ENCODE measurements around the gene OR10K1. TPM values are rescaled to one million over a fixed set of nuclear protein-coding genes. Genes with fewer than 3 reads are reported as not detected.
"Not testable (repeated sequence)": the region's sequence is repeated elsewhere in the genome, so short reads cannot be mapped to it uniquely, and the experiment has no call there.

Gene OR10K1
- not detected for total RNA-seq

- no peak for FAIRE-seq
- DNase-seq (ENCODE audit: low spot score in 2 of 2): no peak
Measured at GRCh38 chr1:158461534-158461933, at the start of gene OR10K1. TSS of gene OR10K1 (plus strand) at chr1:158461834. CDS start at chr1:158465562, 3,728 bp downstream.

DNA sequence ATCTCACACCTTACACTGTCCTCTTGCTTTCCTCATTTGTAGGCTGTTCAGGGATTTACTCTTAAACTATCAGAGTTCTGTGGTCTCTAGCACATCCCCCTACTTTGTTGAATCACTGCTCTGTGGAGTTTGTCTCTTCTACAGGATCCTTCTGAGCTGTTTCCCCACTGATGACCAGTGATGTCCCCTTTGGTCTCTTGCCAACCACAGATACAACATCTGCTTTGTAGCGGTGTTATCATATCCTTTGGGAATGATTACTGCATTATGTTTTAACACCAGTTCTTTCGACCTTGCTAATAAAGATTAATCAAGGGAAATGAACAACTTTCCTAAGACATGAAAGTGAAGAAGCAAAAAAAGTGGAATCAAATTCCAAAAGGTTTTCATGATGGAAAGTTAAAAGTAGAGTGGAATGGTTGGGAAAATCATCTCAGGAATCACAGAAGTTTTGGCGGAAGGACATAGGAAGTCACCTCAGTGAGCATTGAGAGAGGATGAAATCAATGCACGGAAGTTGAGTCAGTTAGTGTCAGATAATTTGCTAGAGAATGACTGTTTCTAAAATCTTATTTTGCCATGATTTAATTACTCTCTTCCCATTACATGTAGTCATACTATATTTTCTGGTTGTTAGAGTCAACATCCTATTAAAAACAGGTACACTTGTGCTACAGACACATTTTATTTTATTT lies 46.8 kb upstream of the OR10K1 start:
- DNase-seq (ENCODE audit: low spot score in 2 of 2) (no peak), FAIRE-seq (no peak)

- DNase-seq (ENCODE audit: low spot score in 2 of 2) (no peak), FAIRE-seq (no peak)
Measured at GRCh38 chr1:158417586-158417985, 44.0 kb upstream of the OR10K1 start.

GRCh38 chr1:158422212-158422611 lies 39.4 kb upstream of the OR10K1 start:
- DNase-seq (ENCODE audit: low spot score in 2 of 2) (no peak), FAIRE-seq (no peak)

DNA sequence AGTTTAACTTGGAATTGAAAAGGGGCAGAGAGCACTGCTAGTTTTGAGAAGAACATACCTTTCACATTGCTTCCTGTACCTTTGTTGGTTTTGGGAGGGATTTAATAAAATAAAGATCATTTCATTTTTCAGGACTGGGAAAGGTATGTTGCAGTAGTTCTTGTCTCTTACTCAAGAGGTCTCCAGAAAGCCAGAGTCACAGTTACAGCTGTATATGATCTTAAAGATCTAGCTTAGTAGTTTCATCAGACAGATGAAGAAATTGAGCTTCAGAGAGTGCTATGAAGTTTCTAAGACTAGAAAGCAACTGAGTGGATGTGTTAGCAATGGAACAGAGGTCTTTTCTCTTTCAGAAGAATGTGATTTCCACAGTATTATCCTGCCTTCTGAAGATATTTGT lies 36.6 kb upstream of the OR10K1 start:
- DNase-seq (ENCODE audit: low spot score in 2 of 2) (no peak), FAIRE-seq (no peak)

DNA sequence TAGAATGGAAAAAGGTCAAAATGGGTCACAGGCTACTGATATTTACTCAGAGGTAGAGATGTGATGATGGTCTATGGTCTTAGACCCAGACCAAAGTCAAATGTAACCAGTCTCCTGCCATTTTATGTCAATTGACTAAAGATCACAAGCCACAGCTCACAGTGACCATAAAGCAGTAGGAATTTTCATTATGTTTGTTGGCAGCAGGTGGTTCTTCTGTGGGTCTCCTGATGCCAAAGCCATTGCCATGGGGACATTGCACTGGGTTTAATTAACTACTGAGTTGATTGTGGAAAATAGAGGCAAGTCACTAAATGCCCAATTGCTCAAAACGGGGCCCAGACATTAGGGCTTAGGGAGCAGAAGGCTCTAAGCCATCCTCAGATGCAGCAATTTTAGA lies 35.5 kb upstream of the OR10K1 start, which contains the start of gene OR10K2:
Gene OR10K2, minus strand, starts transcription at position 101 of the 400 bp plus-strand sequence. CDS start 5,371 bp downstream, outside the sequence.
- FAIRE-seq: no peak

DNA sequence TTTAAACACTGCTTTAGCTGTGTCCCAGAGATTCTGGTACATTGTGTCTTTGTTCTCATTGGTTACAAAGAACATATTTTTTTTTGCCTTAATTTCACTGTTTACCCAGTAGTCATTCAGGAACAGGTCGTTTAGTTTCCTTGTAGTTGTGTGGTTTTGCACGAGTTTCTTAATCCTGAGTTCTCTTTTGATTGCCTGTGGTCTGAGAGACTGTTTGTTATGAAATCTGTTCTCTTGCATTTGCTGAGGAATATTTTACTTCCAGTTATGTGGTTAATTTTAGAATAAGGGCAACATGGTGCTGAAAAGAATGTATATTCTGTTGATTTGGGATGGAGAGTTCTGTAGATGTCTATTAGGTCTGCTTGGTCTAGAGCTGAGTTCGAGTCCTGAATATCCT lies 31.5 kb upstream of the OR10K1 start:
- not testable (repeated sequence) for DNase-seq (ENCODE audit: low spot score in 2 of 2); FAIRE-seq

More for the DNA sequence above, 35.5 kb upstream of the OR10K1 start, which contains the start of gene OR10K2:
- DNase-seq (ENCODE audit: low spot score in 2 of 2): no peak

- FAIRE-seq (no peak), DNase-seq (ENCODE audit: low spot score in 2 of 2) (no peak)
Measured at GRCh38 chr1:158434741-158435140, 26.9 kb upstream of the OR10K1 start.

- DNase-seq (ENCODE audit: low spot score in 2 of 2): no peak
- FAIRE-seq: no peak
Measured at GRCh38 chr1:158445376-158445775, 16.3 kb upstream of the OR10K1 start.

- FAIRE-seq (no peak), DNase-seq (ENCODE audit: low spot score in 2 of 2) (no peak)
Measured at GRCh38 chr1:158454537-158454936, 7.1 kb upstream of the OR10K1 start.

GRCh38 chr1:158457246-158457645 lies 4.4 kb upstream of the OR10K1 start:
- DNase-seq (ENCODE audit: low spot score in 2 of 2): no peak
- FAIRE-seq: no peak

DNA sequence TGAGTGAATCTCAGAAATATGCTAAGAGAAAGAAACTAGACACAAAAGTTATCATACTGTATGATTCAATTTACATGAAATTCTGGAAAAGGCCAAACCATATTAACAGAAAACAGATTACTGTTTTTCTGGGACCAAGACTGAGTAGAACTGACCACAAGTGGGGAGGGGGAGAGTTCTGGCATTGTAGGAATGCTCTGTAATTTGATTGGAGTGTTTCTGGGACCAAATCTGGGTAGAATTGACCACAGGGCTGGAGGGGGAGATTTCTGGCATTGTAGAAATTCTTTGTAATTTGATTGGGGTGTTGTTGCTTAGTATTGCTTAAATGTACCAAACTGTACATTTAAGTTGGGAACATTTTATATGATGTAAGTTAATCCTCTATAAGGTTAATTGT lies 3.4 kb upstream of the OR10K1 start:
- DNase-seq (ENCODE audit: low spot score in 2 of 2) (no peak), FAIRE-seq (no peak)

GRCh38 chr1:158471920-158472319 lies 10.3 kb downstream of the OR10K1 start, which contains the start of gene OR10R2:
TSS of gene OR10R2 (plus strand) at chr1:158472220. CDS start at chr1:158472326, 106 bp downstream.
- DNase-seq (ENCODE audit: low spot score in 2 of 2) (no peak), FAIRE-seq (no peak)

- FAIRE-seq: no peak
- DNase-seq (ENCODE audit: low spot score in 2 of 2): no peak
Measured at GRCh38 chr1:158485455-158485854, 23.8 kb downstream of the OR10K1 start.

DNA sequence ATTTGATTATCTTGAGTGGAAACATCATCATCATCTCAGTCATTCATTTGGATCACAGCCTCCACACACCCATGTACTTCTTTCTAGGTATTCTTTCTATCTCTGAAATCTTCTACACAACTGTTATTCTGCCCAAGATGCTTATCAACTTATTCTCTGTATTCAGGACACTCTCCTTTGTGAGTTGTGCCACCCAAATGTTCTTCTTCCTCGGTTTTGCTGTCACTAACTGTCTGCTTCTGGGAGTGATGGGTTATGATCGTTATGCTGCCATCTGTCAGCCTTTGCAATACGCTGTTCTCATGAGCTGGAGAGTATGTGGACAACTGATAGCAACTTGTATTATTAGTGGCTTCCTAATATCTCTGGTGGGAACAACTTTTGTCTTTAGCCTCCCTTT lies 29.7 kb downstream of the OR10K1 start:
- no peak for DNase-seq (ENCODE audit: low spot score in 2 of 2)
- FAIRE-seq: no peak

DNA sequence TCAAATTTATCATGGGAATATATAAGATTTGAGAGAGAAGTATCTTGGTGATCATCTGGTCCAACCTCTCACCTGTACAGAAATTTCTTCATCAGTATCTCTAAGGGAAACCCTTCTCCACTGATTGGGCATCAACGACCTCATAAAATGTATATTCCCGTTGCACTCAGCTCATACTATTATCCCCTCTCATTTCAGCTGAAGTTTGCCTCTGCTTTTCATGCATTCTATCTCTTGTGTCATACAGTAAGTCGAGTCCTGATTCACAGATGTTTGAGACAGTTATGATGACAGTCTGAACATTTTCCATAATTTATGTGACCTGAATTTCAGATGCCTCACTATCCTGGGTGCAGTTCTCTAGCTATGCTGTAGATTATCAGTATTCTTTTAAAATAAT lies 31.4 kb downstream of the OR10K1 start:
- DNase-seq (ENCODE audit: low spot score in 2 of 2) (no peak), FAIRE-seq (no peak)

- FAIRE-seq: no peak
- DNase-seq (ENCODE audit: low spot score in 2 of 2): no peak
Measured at GRCh38 chr1:158494796-158495195, 33.2 kb downstream of the OR10K1 start.

DNA sequence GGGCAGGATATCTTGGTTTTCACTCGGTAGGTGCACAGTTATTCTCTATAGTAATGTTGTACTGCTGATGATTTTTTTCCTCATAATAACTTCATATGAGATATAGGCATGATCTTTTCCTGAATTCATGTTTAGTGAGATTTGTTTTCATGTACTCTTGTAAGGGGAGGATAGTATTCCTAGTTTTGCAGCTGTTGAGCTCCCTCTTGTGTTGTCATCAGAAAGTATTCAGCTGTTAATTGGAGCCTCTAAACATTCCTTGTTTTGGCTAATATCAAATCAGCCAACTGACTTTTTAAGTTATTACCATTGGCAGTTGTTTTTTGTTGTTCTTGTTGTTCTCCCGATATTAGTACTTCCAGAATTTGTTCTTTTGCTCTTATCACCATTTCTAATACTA lies 34.7 kb downstream of the OR10K1 start:
- FAIRE-seq (peak; percentile 80), DNase-seq (ENCODE audit: low spot score in 2 of 2) (no peak)

GRCh38 chr1:158506369-158506987 lies 44.8 kb downstream of the OR10K1 start:
- FAIRE-seq: no peak
- no peak for DNase-seq (ENCODE audit: low spot score in 2 of 2)

- FAIRE-seq (no peak), DNase-seq (ENCODE audit: low spot score in 2 of 2) (no peak)
Measured at GRCh38 chr1:158507511-158507910, 45.9 kb downstream of the OR10K1 start.

DNA sequence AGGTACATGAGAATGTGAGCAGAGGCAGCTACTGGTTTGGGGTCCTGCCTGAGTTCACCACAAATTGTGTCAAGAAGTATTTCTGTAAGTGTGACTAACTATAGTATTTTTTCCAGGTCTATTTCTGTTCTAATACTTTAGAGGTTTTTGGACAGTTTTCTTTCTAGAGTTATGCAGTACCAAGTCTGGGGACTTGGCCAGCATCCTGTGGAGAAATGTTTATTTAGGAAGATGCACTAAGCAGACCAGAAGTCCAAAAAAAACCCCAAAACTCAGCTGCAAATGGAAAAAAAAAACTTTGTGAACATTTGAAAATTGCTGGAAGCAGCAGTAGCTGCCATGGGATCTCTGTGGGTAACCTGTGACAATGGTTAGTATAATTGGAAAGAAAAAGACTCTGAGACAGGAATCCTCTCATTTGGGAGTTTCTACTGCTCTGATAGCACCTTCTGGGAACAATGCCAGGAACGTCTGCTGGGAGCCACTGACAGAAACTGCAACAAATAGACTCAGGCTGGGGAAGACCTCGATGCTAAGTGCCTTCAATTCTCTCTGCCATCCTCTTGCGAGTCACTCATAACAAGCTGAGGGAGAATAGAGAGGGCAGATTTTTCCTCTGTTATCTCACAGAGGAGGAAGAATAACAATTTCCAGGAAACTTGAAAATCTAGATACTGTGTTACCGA lies 48.0 kb downstream of the OR10K1 start:
- DNase-seq (ENCODE audit: low spot score in 2 of 2): no peak

More for the DNA sequence above, 48.0 kb downstream of the OR10K1 start:
- FAIRE-seq: no peak
